GM21723 (cell line): ENCODE measurements around the gene TRAPPC12.
"Not testable (repeated sequence)": the region's sequence is repeated elsewhere in the genome, so short reads cannot be mapped to it uniquely, and the experiment has no call there.

Source experiments
- ATAC-seq: cut with Tn5 transposase; IDR thresholded peaks from one replicate; pipeline ENCODE4 v1.9.1; 2021; ENCODE audit warnings: mild to moderate bottlenecking, moderate library complexity; ENCODE audit not compliant: unreplicated experiment

TRAPPC12 gene

DNA sequence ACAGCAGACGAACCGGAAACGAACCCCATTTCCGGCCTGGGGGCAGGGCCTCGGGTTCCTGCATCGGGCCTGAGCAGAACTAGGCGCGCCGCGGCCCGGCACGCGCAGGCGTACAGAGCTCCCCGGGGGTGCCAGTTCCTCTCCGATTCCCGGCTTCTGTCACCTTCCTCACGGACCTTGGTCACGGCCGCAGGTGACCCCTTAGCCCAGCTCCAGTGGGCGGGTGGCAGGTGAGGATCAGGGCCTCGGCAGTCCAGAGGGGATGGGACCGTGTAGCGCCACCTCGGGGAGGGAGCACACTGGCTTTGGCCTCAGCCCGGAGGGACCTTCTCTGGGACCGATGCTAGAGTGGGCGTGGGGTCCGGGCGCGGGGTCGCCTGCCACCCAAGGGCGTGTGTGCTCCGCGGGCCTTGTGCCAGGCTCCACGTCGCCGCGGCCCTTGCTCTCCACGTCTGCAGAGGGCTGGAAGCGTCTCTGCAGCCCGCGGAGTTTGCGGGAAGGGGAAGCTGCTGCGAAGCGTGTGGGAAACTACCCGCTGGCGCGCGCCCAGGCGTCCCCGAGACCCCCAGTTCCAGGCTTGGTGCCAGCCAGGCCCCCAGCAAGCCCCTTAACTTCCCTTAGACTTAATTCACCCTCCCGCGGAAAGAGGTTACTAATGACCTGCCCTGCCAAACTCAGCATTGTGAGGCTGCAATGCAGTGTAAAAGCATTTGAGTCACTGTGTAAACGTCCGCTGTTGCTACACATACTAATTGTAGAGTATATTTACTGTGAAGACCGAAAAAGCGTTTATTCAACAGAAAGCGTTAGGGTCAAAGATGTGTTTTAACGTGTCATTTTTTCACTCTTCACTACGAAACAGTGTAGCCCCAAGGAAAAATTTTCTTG lies at the start of gene TRAPPC12:
Gene TRAPPC12, plus strand, starts transcription at position 48 of the 888 bp plus-strand sequence. CDS start 7,930 bp downstream, outside the sequence.
- ATAC-seq, result peak; percentile 78

- no peak for ATAC-seq
Measured at GRCh38 chr2:3332133-3332532, 47.4 kb upstream of the TRAPPC12 start.

GRCh38 chr2:3334392-3335345 lies 44.8 kb upstream of the TRAPPC12 start:
- no peak for ATAC-seq

DNA sequence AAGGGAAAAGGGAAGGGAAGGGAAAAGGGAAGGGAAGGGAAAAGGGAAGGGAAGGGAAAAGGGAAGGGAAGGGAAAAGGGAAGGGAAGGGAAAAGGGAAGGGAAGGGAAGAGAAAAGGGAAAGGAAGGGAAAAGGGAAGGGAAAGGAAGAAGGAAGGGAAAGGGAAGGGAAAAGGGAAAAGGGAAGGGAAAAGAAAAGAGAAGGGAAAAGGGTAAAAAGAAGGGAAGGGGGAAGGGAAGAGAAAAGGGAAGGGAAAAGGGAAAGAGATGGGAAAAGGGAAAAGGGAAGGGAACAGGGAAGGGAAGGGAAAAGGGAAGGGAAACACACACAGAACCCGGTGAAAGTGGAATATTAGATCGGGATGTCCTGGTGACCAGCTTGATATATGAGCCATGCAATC lies 42.6 kb upstream of the TRAPPC12 start:
- ATAC-seq, result no peak

DNA sequence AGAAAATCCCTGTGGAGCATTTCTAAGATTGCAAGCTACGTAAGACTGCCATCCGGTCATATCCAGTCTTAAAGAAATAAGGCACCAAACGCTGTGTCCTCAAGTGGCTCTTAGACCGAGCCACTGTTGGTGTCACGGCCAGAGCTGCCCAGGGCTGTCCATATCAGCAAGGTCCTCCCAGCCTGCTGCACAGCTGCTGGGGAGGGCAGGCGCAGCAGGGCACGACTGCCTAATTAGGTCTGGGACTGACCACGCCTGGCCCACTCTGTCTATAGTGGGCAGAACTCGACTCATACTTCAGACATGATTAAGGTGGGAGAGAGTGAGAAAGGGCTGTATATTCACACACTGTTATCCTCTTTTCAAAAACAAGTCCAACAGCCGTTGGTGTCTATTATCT lies 41.2 kb upstream of the TRAPPC12 start:
- ATAC-seq, result no peak

GRCh38 chr2:3340144-3340543 lies 39.4 kb upstream of the TRAPPC12 start:
- no peak for ATAC-seq

GRCh38 chr2:3341336-3341735 lies 38.2 kb upstream of the TRAPPC12 start:
- no peak for ATAC-seq

- no peak for ATAC-seq
Measured at GRCh38 chr2:3342324-3342723, 37.2 kb upstream of the TRAPPC12 start.

- no peak for ATAC-seq
Measured at GRCh38 chr2:3343012-3343411, 36.5 kb upstream of the TRAPPC12 start.

DNA sequence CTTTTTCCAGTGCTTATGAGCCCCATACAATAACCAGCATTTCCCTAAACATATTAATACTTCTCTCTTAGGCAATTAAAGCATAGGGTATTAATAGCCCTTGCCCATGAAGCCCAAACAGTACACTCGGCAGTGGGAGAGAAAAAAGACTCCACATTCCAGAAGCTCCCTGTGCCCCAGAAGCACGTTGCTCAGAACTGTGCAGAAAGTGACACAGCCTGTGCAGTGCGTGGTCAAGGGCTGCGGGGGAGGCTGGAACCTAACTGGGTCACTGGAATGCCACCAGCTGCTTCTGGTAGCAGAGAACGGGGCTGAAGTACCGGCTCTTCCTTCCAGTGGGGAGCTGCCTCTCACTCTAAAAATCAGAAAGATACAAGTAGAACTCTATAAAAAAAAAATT lies 34.6 kb upstream of the TRAPPC12 start:
- no peak for ATAC-seq

DNA sequence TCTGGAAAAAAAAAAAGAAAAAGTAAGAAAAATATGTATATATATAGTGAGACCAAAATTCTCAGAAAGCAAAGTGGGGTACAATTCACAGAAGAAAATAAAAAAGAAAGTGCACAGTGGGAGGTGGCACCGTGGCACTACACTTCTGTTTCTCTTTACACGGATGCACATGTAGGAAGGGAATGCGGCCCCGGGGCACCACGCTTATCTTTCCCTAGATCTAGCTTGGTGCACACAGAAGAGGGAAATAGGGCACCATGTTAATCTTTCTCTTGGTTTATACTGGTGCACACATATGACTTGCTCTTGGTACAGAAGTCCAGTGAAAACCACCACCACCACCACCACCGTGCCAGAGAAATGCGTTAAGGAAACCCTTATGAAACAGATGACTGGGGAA lies 33.9 kb upstream of the TRAPPC12 start:
- ATAC-seq, result no peak

GRCh38 chr2:3348767-3349166 lies 30.7 kb upstream of the TRAPPC12 start:
- ATAC-seq, result no peak

DNA sequence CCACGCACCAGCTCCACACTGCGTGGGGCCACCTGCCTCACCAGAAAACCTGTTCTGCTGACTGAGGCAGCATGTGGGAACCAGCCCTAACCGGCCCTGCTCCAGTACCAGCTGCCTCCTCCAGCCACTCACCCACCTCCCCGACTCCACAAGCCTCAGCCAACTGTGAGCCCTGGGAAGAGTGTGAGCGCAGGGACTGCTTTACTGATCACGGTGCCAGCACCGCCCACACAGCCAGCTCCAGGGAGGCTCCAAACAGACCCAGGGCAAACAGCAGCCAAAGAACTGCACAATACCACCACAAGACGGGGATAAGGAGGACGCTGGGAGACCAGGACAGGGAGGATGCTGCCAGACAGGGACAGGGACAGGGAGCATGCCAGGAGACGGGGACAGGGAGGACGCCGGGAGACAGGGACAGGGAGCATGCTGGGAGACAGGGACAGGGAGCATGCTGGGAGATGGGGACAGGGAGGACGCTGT lies 30.2 kb upstream of the TRAPPC12 start:
- ATAC-seq, result no peak

DNA sequence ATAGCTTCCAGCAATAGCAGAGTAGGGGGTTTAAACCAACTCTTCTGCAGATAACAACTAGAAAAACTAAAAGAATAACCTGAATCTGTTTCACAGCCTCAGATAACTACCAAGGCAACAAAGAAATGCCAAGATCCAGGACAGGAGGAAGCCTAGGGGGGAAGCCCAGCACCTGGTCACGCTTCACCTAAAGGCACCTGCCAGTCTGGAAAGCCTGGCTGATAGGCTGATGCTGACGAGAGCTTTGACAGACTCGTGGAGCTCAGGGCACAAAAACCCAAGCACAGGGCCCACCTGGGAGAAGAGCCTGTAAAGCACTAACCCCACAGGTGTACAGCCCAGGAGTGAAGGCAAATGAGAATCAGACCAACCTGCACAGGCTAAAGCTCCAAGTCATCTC lies 24.5 kb upstream of the TRAPPC12 start:
- ATAC-seq, result no peak

- ATAC-seq, result no peak
Measured at GRCh38 chr2:3355951-3356569, 23.4 kb upstream of the TRAPPC12 start.

DNA sequence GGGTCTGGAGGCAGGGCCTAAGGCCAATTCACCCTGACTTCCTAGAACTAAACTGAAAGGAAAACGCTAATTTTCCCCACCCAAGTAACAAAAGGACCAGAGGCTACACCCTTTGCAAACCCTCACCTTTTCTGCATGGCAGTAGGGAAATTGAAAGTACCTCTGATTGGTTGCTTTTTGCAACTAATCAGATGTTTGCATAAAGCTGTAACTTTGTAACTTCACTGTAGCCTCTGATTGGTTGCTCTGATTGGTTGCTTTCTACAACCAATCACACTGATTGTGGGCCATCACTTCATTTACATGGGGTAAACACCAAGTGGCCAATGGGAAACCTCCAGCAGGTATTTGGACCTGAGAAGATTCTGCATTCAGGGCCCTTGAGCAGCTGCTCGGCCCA lies 22.7 kb upstream of the TRAPPC12 start:
- ATAC-seq, result no peak

DNA sequence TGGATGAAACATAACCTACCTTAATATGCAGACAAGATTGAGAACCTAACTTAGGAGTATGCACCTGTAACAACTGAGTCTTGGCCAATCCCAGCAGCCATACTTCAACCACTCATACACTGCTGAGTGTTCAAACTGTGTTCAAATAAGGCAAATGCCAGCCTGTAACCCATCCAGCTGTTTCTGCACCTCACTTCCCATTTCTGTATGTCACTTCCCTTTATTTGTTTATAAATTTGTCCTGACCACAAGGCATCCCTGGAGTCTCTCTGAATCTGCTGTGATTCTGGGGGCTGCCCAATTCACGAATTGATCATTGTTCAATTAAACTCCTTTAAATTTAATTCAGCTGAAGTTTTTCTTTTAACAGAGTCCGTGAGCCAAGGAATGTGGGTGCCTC lies 22.0 kb upstream of the TRAPPC12 start:
- not testable (repeated sequence) for ATAC-seq

DNA sequence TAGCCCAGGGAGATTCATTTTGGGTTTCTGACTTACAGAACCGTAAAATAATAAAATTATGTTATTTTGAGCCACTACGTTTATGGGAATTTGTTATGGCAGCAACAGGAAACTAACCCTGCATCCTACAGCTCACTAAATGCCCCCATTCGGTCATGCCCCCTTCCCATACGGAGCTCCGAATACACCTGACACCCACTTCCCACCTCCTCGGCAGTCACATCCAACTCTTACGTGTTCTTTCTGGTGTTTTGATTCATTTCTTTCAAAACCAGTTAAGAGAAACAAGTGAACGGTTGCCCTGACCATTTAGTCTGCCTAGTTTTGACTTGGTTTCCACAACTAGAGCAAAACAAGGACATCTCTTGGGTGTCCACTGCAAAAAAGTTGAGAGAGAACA lies 21.6 kb upstream of the TRAPPC12 start:
- ATAC-seq, result no peak

GRCh38 chr2:3361518-3362389 lies 17.7 kb upstream of the TRAPPC12 start:
- ATAC-seq, result no peak

DNA sequence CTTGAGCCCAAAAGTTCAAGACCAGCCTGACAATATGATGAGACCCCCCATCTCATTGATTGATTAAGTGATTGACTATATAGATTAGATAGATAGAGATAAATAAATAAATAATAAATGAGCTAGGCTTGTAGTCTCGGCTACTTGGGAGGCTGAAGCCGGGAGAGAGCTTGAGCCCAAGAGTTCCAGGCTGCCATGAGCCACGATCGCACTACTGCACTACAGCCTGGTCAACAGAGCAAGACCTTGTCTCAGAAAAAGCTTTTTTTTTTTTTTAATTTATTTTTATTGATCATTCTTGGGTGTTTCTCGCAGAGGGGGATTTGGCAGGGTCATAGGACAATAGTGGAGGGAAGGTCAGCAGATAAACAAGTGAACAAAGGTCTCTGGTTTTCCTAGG lies 14.3 kb upstream of the TRAPPC12 start:
- no peak for ATAC-seq
